Right lobe of liver (tissue), 4 donors: Measurements from ENCODE around the gene COL7A1.

Experiments used
- CTCF ChIP-seq, 4 donors: fragments of 200-600 bp in 3 of 4; fragments of 450-650 bp in 1 of 4; IDR thresholded peaks; one replicate each; pipeline versions ENCODE4 v1.5.1 to v1.8.0; 2016 to 2022; ENCODE audit warnings: antibody characterized with exemption in 4 of 4, mild to moderate bottlenecking in 2 of 4
- POLR2A ChIP-seq: fragments of 450-650 bp; IDR thresholded peaks from one replicate; pipeline ENCODE4 v1.6.1; 2017; ENCODE audit warnings: antibody characterized with exemption, mild to moderate bottlenecking
- donor health status: DM: no; HTN: no; CAD: no.
- donor health status: DM: no; HTN: no; CAD: no.
- donor health status: DM: no; HTN: yes; CAD: no.

GRCh38 chr3:48581621-48582481 lies 13.3 kb downstream of the COL7A1 start:
- TF ChIP-seq CTCF (IDR thresholded peaks at IDR 0.05) (no peak), POLR2A (no peak)
